Stimulated activated naive CD8-positive, alpha-beta T cell treated with anti-CD3 and anti-CD28 coated beads, Interleukin-15, Interleukin-2, amounts not matched to agents 100 ng/mL and 50 ng/mL, for 24 hours (primary cell): ENCODE measurements around the gene MCM5.
"Not testable (repeated sequence)": the region's sequence is repeated elsewhere in the genome, so short reads cannot be mapped to it uniquely, and the experiment has no call there.

Source experiments
- H3K27ac Mint-ChIP-seq: one replicate; pipeline ENCODE4 v1.8.0; 2021; ENCODE audit warnings: mild to moderate bottlenecking, mixed read lengths
- H3K27me3 Mint-ChIP-seq: one replicate; pipeline ENCODE4 v1.8.0; 2021; ENCODE audit warnings: mixed read lengths
- H3K36me3 Mint-ChIP-seq: one replicate; pipeline ENCODE4 v1.8.0; 2021; ENCODE audit warnings: low read depth, mixed read lengths
- H3K4me1 Mint-ChIP-seq: one replicate; pipeline ENCODE4 v1.8.0; 2021; ENCODE audit warnings: low read depth, mixed read lengths
- H3K4me3 Mint-ChIP-seq: one replicate; pipeline ENCODE4 v1.8.0; 2021; ENCODE audit warnings: mild to moderate bottlenecking, mixed read lengths
- H3K9me3 Mint-ChIP-seq: one replicate; pipeline ENCODE4 v1.8.0; 2021; ENCODE audit warnings: mixed read lengths

MCM5 gene

DNA sequence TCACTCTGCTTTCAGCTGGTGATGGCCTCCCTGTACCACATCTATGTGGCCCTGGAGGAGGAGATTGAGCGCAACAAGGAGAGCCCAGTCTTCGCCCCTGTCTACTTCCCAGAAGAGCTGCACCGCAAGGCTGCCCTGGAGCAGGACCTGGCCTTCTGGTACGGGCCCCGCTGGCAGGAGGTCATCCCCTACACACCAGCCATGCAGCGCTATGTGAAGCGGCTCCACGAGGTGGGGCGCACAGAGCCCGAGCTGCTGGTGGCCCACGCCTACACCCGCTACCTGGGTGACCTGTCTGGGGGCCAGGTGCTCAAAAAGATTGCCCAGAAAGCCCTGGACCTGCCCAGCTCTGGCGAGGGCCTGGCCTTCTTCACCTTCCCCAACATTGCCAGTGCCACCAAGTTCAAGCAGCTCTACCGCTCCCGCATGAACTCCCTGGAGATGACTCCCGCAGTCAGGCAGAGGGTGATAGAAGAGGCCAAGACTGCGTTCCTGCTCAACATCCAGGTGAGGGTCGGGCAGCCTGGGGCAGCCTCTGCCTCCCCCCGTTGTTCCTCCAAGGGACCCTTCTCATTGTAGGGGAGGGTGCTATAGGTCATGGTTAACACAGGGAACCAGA, 13.2 kb upstream of the MCM5 start:
- H3K9me3 Mint-ChIP-seq, result no peaks in the 10 kb centered on the region
- peaks cover 15% of the 10 kb centered on the region for H3K27me3 Mint-ChIP-seq
- H3K27ac Mint-ChIP-seq, result no peak overlapping the region
- peaks cover under 1% of the 10 kb centered on the region for H3K4me1 Mint-ChIP-seq
- H3K4me3 Mint-ChIP-seq, result no peak overlapping the region
- no peaks in the 10 kb centered on the region for H3K36me3 Mint-ChIP-seq

DNA sequence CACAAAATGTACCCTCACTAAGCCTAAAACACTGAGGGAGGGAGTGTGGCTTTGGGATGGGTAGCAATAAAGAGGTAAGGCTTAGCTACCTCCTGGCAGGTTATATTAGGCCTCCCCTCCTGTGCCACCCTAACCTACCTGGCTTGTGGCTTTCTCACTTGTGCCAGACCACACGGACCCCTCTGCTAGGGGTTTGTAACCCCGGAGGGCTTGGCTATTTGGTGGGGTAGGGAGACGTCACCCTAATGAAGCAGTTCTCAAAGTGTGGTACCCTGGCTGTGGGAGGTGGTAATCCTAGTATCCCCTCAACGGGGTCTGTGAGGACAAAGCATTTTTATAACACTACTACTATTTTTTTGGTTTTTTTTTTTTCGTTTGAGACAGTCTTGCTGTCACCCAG, 9.0 kb upstream of the MCM5 start:
- Mint-ChIP-seq H3K27me3 (peaks cover 3% of the 10 kb centered on the region), H3K27ac (no peak overlapping the region), H3K9me3 (no peaks in the 10 kb centered on the region), H3K4me3 (no peak overlapping the region), H3K36me3 (no peaks in the 10 kb centered on the region), H3K4me1 (peaks cover 3% of the 10 kb centered on the region)

DNA sequence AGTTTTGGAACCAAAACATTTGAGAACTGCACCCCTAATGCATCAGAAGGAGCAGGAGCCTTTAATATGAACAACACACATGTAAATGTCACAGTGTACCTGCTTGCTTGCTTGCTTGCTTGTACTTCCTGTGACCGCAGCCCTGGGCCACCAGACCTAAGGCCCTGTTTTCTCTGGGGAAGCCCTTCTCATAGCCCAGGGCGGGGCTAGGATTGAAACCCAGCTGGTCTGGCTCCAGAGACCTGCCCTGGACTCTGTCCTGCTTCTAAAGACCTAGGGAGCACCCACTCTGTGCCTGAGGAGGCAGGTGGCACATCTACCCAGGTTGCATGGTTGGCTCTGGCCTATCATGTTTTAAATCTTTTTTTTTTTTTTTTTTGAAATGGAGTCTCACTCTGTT, 7.6 kb upstream of the MCM5 start:
- H3K4me3 Mint-ChIP-seq, result no peak overlapping the region
- H3K36me3 Mint-ChIP-seq, result no peaks in the 10 kb centered on the region
- H3K27me3 Mint-ChIP-seq, result peaks cover 3% of the 10 kb centered on the region
- H3K27ac Mint-ChIP-seq, result no peak overlapping the region
- peaks cover 3% of the 10 kb centered on the region for H3K4me1 Mint-ChIP-seq
- no peaks in the 10 kb centered on the region for H3K9me3 Mint-ChIP-seq

DNA sequence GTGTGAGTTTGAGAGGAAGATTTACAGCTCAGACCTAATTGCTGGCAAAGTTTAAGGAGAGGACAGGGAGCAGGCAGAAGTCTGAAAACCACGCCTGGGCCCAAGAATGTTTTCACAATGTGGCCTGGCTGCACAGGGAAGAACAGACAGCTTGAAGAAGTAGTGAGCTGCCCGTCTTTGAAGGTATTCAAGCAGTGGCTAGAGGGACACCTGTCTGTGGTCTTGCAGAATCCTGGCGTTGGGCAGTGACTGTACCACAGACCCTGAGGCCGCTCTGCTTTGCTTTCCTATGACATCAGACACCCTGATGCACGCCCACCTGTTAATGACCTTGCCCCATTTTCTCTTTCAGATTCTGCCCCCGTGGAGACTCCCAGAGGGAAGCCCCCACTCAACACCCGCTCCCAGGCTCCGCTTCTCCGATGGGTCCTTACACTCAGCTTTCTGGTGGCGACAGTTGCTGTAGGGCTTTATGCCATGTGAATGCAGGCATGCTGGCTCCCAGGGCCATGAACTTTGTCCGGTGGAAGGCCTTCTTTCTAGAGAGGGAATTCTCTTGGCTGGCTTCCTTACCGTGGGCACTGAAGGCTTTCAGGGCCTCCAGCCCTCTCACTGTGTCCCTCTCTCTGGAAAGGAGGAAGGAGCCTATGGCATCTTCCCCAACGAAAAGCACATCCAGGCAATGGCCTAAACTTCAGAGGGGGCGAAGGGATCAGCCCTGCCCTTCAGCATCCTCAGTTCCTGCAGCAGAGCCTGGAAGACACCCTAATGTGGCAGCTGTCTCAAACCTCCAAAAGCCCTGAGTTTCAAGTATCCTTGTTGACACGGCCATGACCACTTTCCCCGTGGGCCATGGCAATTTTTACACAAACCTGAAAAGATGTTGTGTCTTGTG, 6.6 kb upstream of the MCM5 start:
- no peaks in the 10 kb centered on the region for H3K36me3 Mint-ChIP-seq

DNA sequence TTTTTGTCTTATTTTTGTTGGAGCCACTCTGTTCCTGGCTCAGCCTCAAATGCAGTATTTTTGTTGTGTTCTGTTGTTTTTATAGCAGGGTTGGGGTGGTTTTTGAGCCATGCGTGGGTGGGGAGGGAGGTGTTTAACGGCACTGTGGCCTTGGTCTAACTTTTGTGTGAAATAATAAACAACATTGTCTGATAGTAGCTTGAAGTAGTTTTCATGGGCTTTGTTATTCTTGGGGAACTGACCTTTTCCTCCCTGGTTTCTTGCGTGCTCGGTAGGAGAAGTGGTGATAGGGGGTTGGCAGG, 6.0 kb upstream of the MCM5 start:
- Mint-ChIP-seq H3K9me3 (no peaks in the 10 kb centered on the region), H3K27ac (no peak overlapping the region), H3K36me3 (no peaks in the 10 kb centered on the region), H3K27me3 (peaks cover 3% of the 10 kb centered on the region), H3K4me1 (peaks cover 3% of the 10 kb centered on the region), H3K4me3 (no peak overlapping the region)

More for the DNA sequence above, 6.6 kb upstream of the MCM5 start:
- Mint-ChIP-seq H3K4me3 (no peak overlapping the region), H3K27ac (no peak overlapping the region), H3K4me1 (peaks cover 3% of the 10 kb centered on the region), H3K9me3 (no peaks in the 10 kb centered on the region), H3K27me3 (peaks cover 3% of the 10 kb centered on the region)

DNA sequence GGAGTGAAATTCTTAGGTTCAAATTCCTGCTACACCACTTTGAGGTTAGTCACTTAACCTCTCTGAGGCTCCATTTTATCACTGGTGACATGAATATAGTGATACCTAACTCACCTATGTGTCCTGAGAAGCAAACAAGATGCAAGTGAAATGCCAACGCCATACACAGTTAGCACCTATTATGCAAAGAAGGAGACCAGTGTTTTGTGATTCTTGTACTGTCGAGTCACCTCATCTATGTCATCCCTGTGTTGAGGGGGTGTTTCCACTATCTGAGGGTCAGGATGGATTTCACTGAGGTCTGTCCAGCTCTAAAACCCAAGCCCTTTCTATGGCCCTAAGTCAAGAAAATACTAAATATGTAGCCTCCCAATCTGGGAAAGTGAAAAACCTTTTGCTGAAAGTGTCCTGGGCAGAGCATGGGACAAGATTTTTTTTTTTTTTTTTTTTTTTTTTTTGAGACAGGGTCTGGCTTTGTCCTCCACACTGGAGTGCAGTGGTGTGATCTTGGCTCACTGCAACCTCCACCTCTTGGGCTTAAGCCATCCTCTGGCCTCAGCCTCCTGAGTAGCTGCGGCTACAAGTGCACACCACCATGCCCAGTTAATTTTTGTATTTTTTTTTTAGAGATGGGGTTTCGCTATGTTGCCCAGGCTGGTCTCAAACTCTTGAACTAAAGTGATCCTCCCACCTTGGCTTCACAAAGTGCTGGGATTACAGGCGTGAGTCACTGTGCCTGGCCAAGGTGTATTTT, 5.0 kb upstream of the MCM5 start:
- H3K4me1 Mint-ChIP-seq, result peaks cover 12% of the 10 kb centered on the region
- peaks cover 1% of the 10 kb centered on the region for H3K27me3 Mint-ChIP-seq
- no peak overlapping the region for H3K4me3 Mint-ChIP-seq
- no peaks in the 10 kb centered on the region for H3K9me3 Mint-ChIP-seq
- no peak overlapping the region for H3K27ac Mint-ChIP-seq
- H3K36me3 Mint-ChIP-seq, result peaks cover 2% of the 10 kb centered on the region

DNA sequence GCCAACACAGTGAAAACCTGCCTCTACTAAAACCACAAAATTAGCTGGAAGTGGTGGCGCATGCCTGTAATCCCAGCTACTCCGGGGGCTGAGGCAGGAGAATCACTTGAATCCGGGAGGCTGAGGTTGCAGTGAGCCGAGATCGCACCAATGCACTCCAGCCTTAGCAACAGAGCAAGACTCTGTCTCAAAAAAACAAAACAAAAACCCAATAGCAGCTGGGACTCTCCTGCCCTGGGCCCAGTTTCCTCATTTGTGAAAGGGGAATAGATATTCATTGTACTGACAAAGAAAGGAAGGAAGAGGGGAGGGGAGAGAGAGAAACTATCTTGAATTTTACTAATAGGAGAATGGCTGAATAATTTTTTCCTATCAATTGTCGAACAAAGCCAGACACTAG, 3.3 kb upstream of the MCM5 start:
- not testable (repeated sequence) for H3K27ac Mint-ChIP-seq, H3K4me3 Mint-ChIP-seq
- peaks cover 22% of the 10 kb centered on the region for H3K4me1 Mint-ChIP-seq

DNA sequence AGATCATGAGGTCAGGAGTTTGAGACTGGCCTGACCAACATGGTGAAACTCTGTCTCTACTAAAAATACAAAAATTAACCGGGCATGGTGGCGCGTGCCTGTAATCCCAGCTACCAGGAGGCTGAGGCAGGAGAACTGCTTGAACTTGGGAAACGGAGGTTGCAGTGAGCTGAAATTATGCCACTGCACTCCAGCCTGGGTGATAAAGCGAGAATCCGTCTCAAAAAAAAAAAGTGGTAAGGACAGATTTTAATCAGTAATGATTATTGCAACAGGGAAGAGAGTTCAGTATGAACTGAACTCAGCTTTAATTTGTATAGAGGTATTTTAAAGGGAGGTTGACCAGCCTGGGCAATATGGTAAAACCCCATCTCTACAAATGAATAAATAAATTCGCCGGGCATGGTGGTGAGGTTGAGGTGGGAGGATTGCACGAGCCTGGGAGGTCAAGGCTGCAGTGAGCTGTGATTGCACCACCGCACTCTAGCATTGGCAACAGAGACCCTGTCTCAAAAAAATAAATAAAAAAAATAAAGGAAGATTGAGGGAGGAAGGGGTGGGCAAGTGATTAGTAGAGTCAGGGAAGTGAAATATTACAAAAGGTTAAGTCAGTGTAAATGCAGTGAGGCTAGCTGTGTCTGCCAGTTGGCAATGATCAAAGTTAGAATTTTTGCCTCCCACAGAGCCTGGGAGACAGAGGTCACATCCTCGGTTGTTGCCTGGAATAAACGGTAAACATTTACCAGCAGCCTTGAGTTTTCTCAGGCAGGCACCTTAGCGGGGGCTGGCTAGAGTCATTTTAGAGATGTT, 2.6 kb upstream of the MCM5 start:
- no peak overlapping the region for H3K4me3 Mint-ChIP-seq
- no peak overlapping the region for H3K27ac Mint-ChIP-seq
- H3K27me3 Mint-ChIP-seq, result no peaks in the 10 kb centered on the region
- peaks cover 20% of the 10 kb centered on the region for H3K36me3 Mint-ChIP-seq
- no peaks in the 10 kb centered on the region for H3K9me3 Mint-ChIP-seq
- peaks cover 28% of the 10 kb centered on the region for H3K4me1 Mint-ChIP-seq

More for the DNA sequence above, 3.3 kb upstream of the MCM5 start:
- peaks cover 13% of the 10 kb centered on the region for H3K36me3 Mint-ChIP-seq
- H3K27me3 Mint-ChIP-seq, H3K9me3 Mint-ChIP-seq: not testable (repeated sequence)

DNA sequence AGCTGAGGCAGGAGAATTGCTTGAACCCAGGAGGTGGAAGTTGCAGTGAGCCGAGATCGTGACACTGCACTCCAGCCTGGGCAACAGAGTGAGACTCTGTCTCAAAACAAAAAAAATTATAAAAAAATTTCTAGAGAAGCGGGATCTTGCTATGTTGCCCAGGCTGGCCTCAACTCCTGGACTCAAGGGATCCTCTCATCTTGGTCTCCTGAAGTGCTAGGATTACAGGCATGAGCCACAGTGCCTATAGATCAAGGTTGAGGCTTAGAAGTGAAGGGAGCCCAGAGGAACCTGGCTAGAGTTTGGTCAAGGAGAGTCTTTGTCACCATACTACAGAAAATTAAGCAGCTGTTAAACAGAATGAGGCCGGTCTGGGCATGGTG, 1.4 kb upstream of the MCM5 start:
- H3K4me1 Mint-ChIP-seq, result peaks cover 36% of the 10 kb centered on the region

DNA sequence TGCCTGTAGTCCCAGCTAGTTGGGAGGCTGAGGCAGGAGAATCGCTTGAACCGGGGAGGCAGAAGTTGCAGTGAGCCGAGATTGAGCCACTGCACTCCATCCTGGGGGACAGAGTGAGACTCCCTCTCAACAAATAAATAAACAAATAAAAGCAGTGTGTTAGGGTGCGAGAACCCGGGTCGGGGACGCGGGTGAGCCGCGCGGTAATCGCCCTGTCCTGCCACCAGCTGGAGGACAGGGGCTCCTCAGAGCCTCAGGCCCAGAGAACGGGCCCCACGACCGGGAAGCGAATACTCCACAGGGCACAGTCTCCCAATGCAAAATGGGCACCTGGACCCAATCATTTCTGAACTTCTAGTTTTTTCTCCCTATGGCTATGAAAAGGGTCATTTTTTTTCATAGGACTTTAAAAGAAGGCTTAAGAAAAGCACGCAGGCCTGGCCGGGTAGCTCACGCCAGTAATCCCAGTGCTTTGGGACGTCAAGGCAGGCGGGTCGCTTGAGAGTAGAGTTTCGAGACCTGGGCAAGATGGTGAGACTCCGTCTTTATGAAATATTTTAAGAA, 744 bp upstream of the MCM5 start:
- Mint-ChIP-seq H3K9me3 (no peaks in the 10 kb centered on the region), H3K4me1 (peaks cover 36% of the 10 kb centered on the region), H3K27ac (peak overlapping the region; percentile 99), H3K4me3 (peak overlapping the region; percentile 96), H3K27me3 (no peaks in the 10 kb centered on the region), H3K36me3 (peaks cover 34% of the 10 kb centered on the region)

More for the DNA sequence above, 1.4 kb upstream of the MCM5 start:
- Mint-ChIP-seq H3K9me3 (no peaks in the 10 kb centered on the region), H3K27me3 (no peaks in the 10 kb centered on the region), H3K4me3 (peak overlapping the region; percentile 96), H3K27ac (peak overlapping the region; percentile 99), H3K36me3 (peaks cover 28% of the 10 kb centered on the region)

DNA sequence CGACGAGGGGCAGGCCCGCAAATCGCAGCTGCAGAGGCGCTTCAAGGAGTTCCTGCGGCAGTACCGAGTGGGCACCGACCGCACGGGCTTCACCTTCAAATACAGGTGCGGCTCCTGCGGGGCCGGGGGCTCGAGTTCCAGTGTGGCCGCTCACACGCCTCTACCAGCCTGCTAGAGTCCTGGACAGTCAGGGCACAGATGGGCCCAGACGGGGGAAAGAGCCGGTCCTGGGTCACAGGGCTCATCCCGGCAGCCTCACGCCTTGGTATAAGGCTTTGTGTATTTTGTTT, 506 bp downstream of the MCM5 start:
- Mint-ChIP-seq H3K4me3 (peak overlapping the region; percentile 96), H3K27me3 (no peaks in the 10 kb centered on the region), H3K27ac (peak overlapping the region; percentile 99), H3K36me3 (peaks cover 40% of the 10 kb centered on the region), H3K9me3 (no peaks in the 10 kb centered on the region), H3K4me1 (peaks cover 36% of the 10 kb centered on the region)

DNA sequence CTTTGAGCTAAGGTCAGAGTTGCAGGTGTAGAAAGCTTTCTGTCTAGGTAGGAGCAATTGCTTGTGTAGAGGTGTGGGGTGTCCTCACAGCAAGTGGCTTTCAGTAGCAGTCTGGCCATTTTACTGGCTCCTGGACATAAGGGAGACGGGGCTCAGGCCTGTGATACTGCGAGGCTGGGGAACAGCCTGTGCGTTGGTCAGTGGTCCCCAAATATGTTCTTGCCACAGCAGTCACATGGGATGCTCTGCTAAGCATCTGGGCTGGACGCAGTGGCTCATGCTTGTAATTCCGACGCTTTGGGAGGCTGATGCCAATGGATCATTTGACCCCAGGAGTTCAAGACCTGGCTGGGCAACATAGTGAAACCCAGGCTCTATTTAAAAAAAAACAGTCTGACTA, 1.9 kb downstream of the MCM5 start:
- no peaks in the 10 kb centered on the region for H3K27me3 Mint-ChIP-seq
- peak overlapping the region; percentile 96 for H3K4me3 Mint-ChIP-seq
- H3K36me3 Mint-ChIP-seq, result peaks cover 52% of the 10 kb centered on the region
- peak overlapping the region; percentile 96 for H3K27ac Mint-ChIP-seq
- H3K4me1 Mint-ChIP-seq, result peaks cover 36% of the 10 kb centered on the region
- no peaks in the 10 kb centered on the region for H3K9me3 Mint-ChIP-seq

DNA sequence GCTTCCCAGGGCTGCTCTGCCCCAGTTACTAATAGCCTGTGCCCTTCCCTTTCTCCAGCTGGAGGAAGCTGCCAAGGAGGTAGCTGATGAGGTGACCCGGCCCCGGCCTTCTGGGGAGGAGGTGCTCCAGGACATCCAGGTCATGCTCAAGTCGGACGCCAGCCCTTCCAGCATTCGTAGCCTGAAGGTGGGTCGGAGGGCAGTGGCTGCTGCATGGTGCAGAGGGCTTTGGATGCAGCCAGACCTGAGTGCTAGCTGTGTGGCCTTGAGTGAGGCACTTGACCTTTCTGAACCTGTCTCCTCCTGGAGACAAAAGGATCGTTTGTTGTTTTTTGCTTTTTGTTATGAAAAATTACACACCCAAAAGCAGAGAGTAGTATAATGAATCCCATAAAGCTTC, 3.4 kb downstream of the MCM5 start:
- peaks cover 36% of the 10 kb centered on the region for H3K4me1 Mint-ChIP-seq
- no peaks in the 10 kb centered on the region for H3K27me3 Mint-ChIP-seq
- no peaks in the 10 kb centered on the region for H3K9me3 Mint-ChIP-seq
- no peak overlapping the region for H3K27ac Mint-ChIP-seq
- no peak overlapping the region for H3K4me3 Mint-ChIP-seq
- peaks cover 67% of the 10 kb centered on the region for H3K36me3 Mint-ChIP-seq

DNA sequence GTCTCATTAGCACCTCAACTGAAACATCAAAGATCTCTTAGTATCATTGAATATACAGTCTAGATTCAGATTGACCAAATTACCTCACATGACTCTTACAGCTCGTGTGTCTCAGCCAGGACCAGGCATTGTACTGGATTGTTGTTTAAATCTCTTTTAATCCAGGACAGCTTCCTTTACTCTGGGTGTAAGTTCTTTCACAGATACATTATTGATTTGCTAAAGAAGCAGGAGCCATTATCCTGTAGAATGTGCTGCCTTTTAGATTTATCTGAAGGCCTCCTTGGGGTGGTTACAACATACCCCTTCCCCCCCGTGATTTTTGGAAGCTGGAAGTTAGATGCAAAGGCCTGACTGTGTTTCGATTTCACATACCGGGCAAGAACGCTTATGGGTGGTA, 4.2 kb downstream of the MCM5 start:
- H3K4me1 Mint-ChIP-seq, result peaks cover 36% of the 10 kb centered on the region
- no peak overlapping the region for H3K4me3 Mint-ChIP-seq
- H3K27ac Mint-ChIP-seq, result no peak overlapping the region
- H3K36me3 Mint-ChIP-seq, result peaks cover 71% of the 10 kb centered on the region
- H3K9me3 Mint-ChIP-seq, result no peaks in the 10 kb centered on the region
- H3K27me3 Mint-ChIP-seq, result no peaks in the 10 kb centered on the region
